Mammary epithelial cell (primary cell): Measurements from ENCODE around the gene SEC14L2.

Source experiments
- EZH2 ChIP-seq: IDR thresholded peaks from 2 replicates; pipeline ENCODE4 v1.6.1; 2012; ENCODE audit warnings: low read length, inconsistent platforms, borderline replicate concordance
- TF ChIP-seq, protein P1 (sequence below), 2 donors: IDR thresholded peaks in 1 of 2; conservative IDR thresholded peaks in 1 of 2; 2 replicates each; pipeline ENCODE4 v1.5.1; 2011 to 2012; ENCODE audit warnings: inconsistent platforms in 2 of 2, low read length in 2 of 2, mild to moderate bottlenecking in 2 of 2, control low read depth in 1 of 2, low read depth in 1 of 2; ENCODE audit not compliant: insufficient read depth in 1 of 2; ENCODE audit errors: extremely low read depth in 1 of 2

DNA sequence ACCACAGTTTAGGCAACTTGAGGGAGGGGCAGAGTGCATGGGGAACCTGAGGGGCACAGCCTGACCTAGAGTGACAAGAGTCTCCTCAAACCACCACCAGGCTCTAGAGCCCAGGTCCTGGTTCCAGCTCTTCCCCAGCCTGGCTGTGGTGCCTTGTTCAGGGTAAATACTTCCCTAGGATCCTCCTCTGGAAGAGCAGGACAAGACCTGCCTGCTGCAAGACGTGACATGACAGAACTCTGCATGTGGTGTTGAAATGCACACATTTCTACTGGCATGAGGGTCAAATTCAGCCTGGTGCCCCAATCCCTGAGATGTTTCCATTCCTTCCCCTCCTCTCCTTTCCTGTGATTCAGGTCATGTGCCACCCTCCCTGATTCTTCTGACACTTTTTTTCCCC is 3.3 kb downstream of the SEC14L2 start:
- TF ChIP-seq, protein P1, sequence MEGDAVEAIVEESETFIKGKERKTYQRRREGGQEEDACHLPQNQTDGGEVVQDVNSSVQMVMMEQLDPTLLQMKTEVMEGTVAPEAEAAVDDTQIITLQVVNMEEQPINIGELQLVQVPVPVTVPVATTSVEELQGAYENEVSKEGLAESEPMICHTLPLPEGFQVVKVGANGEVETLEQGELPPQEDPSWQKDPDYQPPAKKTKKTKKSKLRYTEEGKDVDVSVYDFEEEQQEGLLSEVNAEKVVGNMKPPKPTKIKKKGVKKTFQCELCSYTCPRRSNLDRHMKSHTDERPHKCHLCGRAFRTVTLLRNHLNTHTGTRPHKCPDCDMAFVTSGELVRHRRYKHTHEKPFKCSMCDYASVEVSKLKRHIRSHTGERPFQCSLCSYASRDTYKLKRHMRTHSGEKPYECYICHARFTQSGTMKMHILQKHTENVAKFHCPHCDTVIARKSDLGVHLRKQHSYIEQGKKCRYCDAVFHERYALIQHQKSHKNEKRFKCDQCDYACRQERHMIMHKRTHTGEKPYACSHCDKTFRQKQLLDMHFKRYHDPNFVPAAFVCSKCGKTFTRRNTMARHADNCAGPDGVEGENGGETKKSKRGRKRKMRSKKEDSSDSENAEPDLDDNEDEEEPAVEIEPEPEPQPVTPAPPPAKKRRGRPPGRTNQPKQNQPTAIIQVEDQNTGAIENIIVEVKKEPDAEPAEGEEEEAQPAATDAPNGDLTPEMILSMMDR (conservative IDR thresholded peaks at IDR 0.05 in 1 of 2, IDR thresholded peaks at IDR 0.05 in 1 of 2; ENCODE audit: extremely low read depth in 1 of 2, insufficient read depth in 1 of 2, low read depth in 1 of 2, low read length in 2 of 2): no peak
- TF ChIP-seq EZH2: no peak
